ENCODE data around the gene BANK1.

GRCh38 chr4:102116121-102116520 is 325.6 kb downstream of the BANK1 start:
- no peak for TF ChIP-seq CTCF (conservative IDR thresholded peaks at IDR 0.05; ENCODE audit: low read length)
- no peak for TF ChIP-seq EZH2phosphoT487 (IDR thresholded peaks at IDR 0.05; ENCODE audit: borderline replicate concordance, low read depth, low read length)
